Chondrocyte (in vitro differentiated cells): ENCODE data around the gene GIT1. TPM values are rescaled to one million over a fixed set of nuclear protein-coding genes. Genes with fewer than 3 reads are reported as not detected.
A peak's percentile ranks its signal among the peaks of the same experiment; 100 is the strongest.

ENCODE experiments used
- DNase-seq: peaks from one replicate; pipeline ENCODE4 v3.0.0; 2021; ENCODE audit warnings: mixed read lengths, low spot score
- H3K27ac Mint-ChIP-seq: one replicate; pipeline ENCODE4 v1.8.0; 2021; ENCODE audit warnings: mild to moderate bottlenecking, moderate library complexity, mixed read lengths; ENCODE audit not compliant: unreplicated experiment
- H3K27me3 Mint-ChIP-seq: 2 replicates; pipeline ENCODE4 v1.8.0; 2021; ENCODE audit warnings: low read depth, mixed read lengths
- H3K36me3 Mint-ChIP-seq: 2 replicates; pipeline ENCODE4 v1.8.0; 2021; ENCODE audit warnings: low read depth, mixed read lengths
- H3K4me1 Mint-ChIP-seq: 2 replicates; pipeline ENCODE4 v1.8.0; 2021; ENCODE audit warnings: low read depth, mild to moderate bottlenecking, mixed read lengths
- H3K4me3 Mint-ChIP-seq: one replicate; pipeline ENCODE4 v1.8.0; 2021; ENCODE audit warnings: mild to moderate bottlenecking, moderate library complexity, mixed read lengths; ENCODE audit not compliant: unreplicated experiment
- H3K9me3 Mint-ChIP-seq: 2 replicates; pipeline ENCODE4 v1.8.0; 2021; ENCODE audit warnings: low read depth, mixed read lengths
- total RNA-seq: library from RNA; stranded (reverse); gene quantifications from 3 replicates; pipeline ENCODE4 v1.2.1, GENCODE V29; 2021
- TF ChIP-seq, protein P1 (sequence below): fragments of 200-600 bp; sonication (generic); IDR thresholded peaks from 2 replicates; pipeline ENCODE4 v1.5.0; 2021; ENCODE audit warnings: antibody characterized with exemption, mild to moderate bottlenecking, moderate library complexity

The GIT1 gene
- total RNA-seq, 1 donor from 2014 or later: 37.7 TPM

DNA sequence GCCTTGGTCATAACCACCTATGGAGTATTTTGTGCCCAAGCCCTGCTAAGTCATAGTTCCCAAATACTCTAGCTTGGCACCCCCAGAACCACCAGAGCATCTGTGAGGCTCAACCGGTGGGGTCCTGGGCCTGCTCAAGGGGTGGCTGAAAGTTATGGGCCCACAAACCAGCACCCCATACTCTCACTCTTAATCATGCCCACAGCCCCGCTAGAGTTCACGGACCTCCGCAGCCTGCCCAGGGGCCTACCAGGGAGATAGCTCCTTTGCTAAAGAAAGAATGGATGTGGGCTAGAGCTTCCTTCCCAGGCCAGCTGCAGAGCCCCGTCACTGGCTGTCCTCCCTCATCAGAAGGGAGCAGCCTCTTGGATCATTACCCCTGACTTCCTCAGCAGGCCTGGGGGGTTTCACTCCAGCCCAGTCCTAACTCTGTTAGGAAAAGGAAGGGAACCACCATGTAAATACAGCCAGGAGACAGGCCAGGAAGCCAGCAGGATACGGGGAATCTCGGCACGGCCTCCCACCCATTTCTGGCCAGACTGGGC, 1.4 kb downstream of the GIT1 start:
- no peaks in the 10 kb centered on the region for H3K9me3 Mint-ChIP-seq
- TF ChIP-seq, protein P1, sequence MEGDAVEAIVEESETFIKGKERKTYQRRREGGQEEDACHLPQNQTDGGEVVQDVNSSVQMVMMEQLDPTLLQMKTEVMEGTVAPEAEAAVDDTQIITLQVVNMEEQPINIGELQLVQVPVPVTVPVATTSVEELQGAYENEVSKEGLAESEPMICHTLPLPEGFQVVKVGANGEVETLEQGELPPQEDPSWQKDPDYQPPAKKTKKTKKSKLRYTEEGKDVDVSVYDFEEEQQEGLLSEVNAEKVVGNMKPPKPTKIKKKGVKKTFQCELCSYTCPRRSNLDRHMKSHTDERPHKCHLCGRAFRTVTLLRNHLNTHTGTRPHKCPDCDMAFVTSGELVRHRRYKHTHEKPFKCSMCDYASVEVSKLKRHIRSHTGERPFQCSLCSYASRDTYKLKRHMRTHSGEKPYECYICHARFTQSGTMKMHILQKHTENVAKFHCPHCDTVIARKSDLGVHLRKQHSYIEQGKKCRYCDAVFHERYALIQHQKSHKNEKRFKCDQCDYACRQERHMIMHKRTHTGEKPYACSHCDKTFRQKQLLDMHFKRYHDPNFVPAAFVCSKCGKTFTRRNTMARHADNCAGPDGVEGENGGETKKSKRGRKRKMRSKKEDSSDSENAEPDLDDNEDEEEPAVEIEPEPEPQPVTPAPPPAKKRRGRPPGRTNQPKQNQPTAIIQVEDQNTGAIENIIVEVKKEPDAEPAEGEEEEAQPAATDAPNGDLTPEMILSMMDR: no peak
- DNase-seq: peak; percentile 61
- no peaks in the 10 kb centered on the region for H3K36me3 Mint-ChIP-seq
- peak overlapping the region; percentile 92 for H3K27ac Mint-ChIP-seq
- peaks cover 72% of the 10 kb centered on the region for H3K4me1 Mint-ChIP-seq
- no peaks in the 10 kb centered on the region for H3K27me3 Mint-ChIP-seq
- H3K4me3 Mint-ChIP-seq: peak overlapping the region; percentile 88

DNA sequence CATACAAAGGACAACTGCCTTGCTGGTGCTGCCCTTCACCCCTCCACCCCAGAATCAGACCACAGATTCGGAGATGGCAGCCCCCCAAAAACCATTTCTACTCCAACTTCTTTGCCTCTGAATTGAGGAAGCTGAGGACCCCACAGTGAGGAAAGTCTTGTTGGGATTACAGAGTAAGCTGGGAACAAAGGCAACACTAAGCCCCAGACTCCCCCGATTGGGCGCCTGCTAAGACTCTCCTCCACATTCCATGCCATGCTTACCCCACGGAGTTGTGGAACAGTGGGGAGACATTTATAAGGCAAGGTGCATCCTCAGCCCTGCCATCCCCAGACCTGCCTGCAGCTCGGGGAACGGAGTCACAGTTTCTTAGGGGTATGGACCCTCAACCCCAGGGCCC, 1.9 kb downstream of the GIT1 start:
- no peaks in the 10 kb centered on the region for H3K9me3 Mint-ChIP-seq
- TF ChIP-seq, protein P1: no peak
- peak overlapping the region; percentile 88 for H3K4me3 Mint-ChIP-seq
- no peak for DNase-seq
- H3K27me3 Mint-ChIP-seq: no peaks in the 10 kb centered on the region
- H3K36me3 Mint-ChIP-seq: no peaks in the 10 kb centered on the region
- peaks cover 69% of the 10 kb centered on the region for H3K4me1 Mint-ChIP-seq
- H3K27ac Mint-ChIP-seq: no peak overlapping the region

DNA sequence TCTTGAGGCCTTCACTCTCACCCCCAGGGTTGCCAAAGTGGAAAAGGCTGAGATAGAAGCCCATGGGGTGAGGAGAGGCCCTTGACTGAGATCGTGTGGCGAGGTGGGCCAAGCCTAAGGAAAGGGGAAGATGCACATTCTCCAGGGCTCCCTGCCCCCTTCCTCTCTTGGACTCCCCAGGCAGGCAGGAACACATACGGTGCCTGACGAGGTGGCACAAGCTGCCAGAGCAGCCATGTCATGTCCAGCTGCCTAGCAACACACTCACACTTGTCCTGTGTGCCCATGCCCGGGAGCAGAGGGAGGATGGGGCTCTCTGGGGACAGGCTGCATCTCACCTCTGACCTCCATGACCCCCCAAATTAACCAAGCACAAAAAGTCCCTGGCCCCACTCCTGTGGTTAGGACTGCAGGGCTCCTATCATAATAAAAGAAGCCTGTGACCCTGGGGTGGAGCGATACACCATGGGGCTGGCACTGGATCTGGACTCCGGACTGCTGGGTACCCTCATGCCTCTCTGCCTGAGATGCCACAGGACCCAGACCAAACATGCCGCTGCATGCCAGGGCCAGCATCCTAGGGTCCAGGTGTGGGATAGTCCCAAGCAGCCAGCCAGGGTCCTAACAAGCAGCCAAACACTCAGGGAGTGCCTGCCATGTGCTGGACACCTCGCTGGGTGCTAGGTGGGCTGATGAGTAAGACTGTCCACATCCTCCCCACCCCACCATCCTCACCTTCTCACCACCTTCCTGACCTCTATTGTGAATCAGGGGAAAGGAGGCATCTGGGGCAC, 2.6 kb downstream of the GIT1 start:
- peaks cover 2% of the 10 kb centered on the region for H3K36me3 Mint-ChIP-seq
- peak overlapping the region; percentile 31 for H3K4me3 Mint-ChIP-seq
- no peaks in the 10 kb centered on the region for H3K27me3 Mint-ChIP-seq
- no peak overlapping the region for H3K27ac Mint-ChIP-seq
- DNase-seq: peak; percentile 62
- peaks cover 62% of the 10 kb centered on the region for H3K4me1 Mint-ChIP-seq
- no peaks in the 10 kb centered on the region for H3K9me3 Mint-ChIP-seq
- TF ChIP-seq, protein P1: no peak

DNA sequence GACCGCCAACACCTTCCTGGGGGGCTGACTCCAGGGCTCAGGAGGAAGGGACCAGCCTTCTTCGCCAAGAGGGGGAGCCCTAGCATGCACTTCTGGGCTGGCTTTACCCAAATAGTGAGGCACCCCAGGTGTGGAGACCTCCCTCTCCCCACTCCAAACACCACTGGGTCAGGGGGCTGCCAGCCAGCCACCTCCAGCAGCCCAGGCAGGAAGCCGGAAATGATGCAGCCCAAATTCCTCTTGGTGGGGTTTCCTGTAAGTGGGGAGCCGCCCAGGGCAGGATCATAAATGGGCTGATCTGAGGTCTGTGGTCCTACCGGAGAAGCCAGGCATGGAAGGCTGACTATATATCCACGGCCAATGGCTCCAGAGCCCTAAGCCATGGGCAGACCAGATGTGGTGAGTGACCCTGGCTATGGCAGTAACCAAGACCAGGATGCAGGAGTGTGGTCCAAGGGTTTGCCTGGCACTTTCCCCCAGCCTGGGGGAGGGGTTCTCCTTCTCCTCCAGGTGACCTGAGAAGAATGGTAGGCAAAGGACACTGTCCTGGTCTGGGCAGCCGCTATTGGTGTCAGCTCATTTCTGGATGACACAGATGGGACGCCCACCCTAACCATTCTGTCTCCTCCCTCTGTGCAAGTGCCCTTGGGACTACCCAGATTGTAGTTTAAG, 4.2 kb downstream of the GIT1 start:
- Mint-ChIP-seq H3K27ac (peak overlapping the region; percentile 84), H3K9me3 (no peaks in the 10 kb centered on the region), H3K4me1 (peaks cover 48% of the 10 kb centered on the region), H3K27me3 (no peaks in the 10 kb centered on the region), H3K36me3 (peaks cover 6% of the 10 kb centered on the region), H3K4me3 (no peak overlapping the region)
- no peak for DNase-seq
- TF ChIP-seq, protein P1: peak; percentile 61

DNA sequence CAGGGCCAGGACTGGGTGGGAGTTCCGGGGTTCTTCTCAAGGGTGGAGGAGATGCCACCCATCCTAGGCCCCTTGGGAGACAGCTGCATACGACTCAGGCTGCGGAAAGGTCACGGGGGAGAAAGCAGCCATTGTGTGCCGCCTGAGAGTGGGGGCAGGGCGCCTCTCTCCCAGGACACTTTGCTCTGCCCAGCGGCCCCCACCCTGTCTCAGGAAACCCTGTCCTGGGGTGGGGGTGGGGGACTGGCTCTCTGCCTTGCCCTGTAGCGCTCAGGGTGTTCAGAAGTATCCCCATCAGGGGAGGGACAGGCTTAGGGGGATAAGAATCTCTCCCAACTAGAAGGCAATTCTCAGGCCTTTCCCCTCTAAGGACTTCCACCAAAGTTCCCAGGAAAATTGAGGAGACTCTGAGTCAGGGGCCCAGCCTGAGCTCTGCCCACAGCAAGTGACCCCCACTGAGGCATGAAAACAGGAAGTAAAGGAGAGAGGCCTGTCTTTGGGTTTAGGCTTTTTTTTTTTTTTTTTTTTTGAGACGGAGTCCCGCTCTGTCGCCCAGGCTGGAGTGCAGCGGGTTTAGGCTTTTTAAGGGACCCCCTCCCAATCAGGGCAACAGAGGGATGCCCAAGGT, 4.9 kb downstream of the GIT1 start:
- no peak for DNase-seq
- TF ChIP-seq, protein P1: no peak

More for the DNA sequence above, 4.9 kb downstream of the GIT1 start:
- no peaks in the 10 kb centered on the region for H3K27me3 Mint-ChIP-seq
- H3K36me3 Mint-ChIP-seq: peaks cover 6% of the 10 kb centered on the region
- H3K27ac Mint-ChIP-seq: peak overlapping the region; percentile 84
- peak overlapping the region; percentile 35 for H3K4me3 Mint-ChIP-seq
- H3K4me1 Mint-ChIP-seq: peaks cover 43% of the 10 kb centered on the region
- H3K9me3 Mint-ChIP-seq: no peaks in the 10 kb centered on the region
